GM12874 (cell line): ENCODE data around the gene HS3ST3A1.

Experiments
- CTCF ChIP-seq: IDR thresholded peaks from 2 replicates; pipeline ENCODE4 v1.5.1; 2011; ENCODE audit warnings: low read depth, mild to moderate bottlenecking, control low read depth, low read length, moderate library complexity; ENCODE audit not compliant: insufficient read depth

Gene HS3ST3A1

GRCh38 chr17:13531721-13532120 lies 70.0 kb downstream of the HS3ST3A1 start:
- no peak for TF ChIP-seq CTCF

DNA sequence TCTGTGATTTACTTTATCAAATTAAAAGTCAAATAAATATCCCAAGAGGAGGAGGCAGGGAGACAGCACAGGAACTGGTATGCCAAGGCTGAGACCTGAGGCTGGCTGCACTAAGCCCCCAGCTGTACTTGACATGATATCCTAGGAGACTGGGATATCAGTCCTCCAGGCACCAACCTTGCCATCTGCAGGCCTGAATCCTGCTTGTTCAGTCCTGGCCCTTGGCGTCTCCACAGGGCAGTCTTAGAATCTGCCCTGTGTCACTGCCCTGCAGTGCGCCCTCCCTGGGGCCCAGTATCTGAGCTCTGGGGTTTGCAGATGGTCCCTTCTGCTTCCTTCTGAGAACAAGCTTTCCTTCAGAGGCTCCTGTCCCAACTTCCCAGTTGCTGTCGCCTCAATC lies 75.9 kb downstream of the HS3ST3A1 start:
- no peak for TF ChIP-seq CTCF

DNA sequence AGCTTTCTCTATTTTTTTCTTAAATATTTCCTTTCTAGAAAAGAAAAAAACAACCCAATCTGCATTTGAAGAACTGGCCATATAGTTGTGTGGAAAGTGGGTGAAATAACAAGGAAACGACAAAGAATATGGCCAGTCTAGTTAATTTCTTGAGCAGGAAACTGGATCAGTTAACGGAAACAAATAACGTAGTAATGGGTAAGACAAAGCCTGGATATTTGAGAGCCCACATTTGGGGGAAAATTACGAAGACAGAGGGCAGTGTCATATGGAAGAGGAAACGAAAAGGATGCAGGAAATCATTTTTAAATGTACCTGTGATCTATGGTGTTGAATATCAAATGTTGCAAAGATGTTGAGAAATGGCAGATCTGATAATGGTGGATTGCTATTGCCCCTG lies 78.6 kb downstream of the HS3ST3A1 start:
- no peak for TF ChIP-seq CTCF

DNA sequence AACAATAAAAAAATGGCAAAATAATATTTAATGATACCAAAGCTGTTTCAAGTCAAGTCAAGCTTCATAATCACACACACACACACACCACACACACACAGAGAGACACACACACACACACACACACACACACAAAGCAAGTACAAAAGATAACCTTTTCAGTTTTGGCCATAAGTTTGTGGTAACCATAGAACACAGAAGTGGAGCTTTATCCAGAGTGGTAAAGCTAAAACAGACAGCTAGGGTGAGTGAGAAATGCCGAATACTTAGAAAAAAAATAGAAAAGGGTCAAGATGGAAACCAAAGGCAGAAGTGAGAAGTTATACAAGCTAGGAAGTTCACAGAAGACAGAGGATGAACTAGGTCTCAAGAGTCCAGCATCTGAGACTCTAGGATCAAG lies 79.0 kb downstream of the HS3ST3A1 start:
- TF ChIP-seq CTCF = no peak

- no peak for TF ChIP-seq CTCF
These were observed 79.9 kb downstream of the HS3ST3A1 start for GRCh38 chr17:13521784-13522183.

- TF ChIP-seq CTCF = no peak
These were observed 80.7 kb downstream of the HS3ST3A1 start for GRCh38 chr17:13520899-13521572.

DNA sequence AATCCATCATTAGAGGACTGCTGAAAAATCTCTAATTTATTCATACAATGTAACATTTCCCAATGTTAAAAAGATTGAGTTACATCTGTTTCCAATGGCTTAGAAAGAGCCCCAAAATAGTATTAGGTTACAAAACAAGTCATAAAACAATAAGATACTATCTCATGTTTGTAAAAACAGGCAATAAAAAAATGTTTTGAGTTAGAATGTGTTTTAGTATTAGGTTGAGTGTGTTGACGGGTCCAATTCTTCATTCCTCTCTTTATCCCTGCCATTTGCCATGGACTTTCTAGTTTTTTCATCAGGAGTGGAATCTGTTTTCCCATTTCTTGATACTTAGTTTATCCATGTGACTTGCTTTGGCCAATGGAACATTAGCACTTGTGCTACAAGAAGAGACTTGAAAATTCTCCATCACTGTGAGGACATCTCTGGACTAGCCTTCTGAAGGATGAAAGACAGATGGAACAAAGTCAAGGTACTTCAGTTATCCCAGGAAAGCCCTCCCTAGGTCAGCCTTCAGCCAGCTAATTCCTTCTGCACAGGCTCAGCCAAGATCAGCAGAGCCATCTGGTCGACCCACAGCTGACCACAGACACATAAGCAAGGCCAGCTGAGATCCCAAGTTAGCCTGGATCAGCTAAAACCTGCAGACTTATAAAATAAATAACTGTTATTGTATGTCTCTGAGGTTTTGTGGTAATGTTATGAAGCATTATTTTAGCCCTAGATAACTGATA lies 83.3 kb downstream of the HS3ST3A1 start:
- TF ChIP-seq CTCF = no peak
